A549 treated with RU486 at 1 μM for 4 hours (cell line): ENCODE data around the gene MECP2. TPM values are rescaled to one million over a fixed set of nuclear protein-coding genes. Genes with fewer than 3 reads are reported as not detected.

Experiments
- total RNA-seq: library from RNA; stranded (reverse); fragments of 200-300 nt; extraction: Qiagen RNA extraction; gene quantifications from 5 replicates; pipeline ENCODE4 v1.2.3, GENCODE V29; 2022; ENCODE audit warnings: low read depth

Gene MECP2
- total RNA-seq = 16.0 to 22.8 TPM (median 19.3 TPM) in 5 replicates

DNA sequence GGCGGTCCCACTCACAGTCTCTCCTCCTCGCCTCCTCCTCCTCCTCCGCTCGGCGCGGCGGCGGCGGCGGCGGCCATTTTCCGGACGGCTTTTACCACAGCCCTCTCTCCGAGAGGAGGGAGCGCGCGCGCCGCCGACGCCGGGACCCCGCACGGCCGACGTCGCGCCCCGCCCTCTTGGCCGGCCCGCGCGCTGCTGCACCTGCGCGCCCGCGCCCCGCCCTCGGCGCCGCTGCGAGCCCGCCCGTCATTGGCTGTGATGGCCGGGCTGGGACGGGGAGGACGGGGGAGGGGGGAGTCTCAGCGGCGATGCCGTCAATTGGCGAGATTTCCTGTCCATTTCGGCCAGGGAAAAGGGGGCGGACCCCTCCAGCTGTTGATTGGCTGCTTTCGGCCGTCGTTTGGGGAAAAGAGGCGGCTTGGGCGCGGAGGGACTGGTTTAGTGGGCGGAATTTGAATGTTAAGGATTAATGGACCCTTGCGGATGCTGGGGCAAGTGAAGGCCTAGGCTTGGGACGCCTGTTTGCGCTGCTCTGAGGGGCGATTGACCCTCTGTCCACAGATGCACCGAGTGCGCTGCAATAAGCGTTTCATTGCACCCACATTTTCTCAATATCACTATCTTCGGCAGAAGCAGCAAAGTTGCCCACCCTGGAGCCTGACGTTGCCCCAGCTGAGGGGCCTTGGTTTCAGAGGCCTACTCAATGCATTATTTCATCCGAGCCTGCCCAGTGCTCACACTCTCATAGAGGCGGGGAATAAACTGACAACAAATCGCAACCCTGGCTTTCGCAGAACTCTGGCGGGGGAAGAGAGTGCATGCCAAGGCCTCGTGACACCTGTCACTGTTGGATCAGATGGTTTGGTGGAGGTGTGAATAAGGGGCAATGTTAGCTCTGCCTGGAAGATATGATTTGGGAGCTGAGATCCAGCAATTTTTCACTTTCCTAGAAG is at the start of gene MECP2:
TSS of gene MECP2 (minus strand) at position 129 of the 953 bp plus-strand sequence.

DNA sequence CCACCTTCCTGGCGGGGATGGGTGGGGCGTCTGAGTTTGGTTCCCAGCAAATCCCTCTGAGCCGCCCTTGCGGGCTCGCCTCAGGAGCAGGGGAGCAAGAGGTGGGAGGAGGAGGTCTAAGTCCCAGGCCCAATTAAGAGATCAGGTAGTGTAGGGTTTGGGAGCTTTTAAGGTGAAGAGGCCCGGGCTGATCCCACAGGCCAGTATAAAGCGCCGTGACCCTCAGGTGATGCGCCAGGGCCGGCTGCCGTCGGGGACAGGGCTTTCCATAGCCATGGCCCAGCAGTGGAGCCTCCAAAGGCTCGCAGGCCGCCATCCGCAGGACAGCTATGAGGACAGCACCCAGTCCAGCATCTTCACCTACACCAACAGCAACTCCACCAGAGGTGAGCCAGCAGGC is 46.5 kb upstream of the MECP2 start, which contains the start of gene OPN1LW:
TSS of gene OPN1LW (plus strand) at position 234 of the 400 bp plus-strand sequence. CDS start at position 275, 41 bp downstream.

DNA sequence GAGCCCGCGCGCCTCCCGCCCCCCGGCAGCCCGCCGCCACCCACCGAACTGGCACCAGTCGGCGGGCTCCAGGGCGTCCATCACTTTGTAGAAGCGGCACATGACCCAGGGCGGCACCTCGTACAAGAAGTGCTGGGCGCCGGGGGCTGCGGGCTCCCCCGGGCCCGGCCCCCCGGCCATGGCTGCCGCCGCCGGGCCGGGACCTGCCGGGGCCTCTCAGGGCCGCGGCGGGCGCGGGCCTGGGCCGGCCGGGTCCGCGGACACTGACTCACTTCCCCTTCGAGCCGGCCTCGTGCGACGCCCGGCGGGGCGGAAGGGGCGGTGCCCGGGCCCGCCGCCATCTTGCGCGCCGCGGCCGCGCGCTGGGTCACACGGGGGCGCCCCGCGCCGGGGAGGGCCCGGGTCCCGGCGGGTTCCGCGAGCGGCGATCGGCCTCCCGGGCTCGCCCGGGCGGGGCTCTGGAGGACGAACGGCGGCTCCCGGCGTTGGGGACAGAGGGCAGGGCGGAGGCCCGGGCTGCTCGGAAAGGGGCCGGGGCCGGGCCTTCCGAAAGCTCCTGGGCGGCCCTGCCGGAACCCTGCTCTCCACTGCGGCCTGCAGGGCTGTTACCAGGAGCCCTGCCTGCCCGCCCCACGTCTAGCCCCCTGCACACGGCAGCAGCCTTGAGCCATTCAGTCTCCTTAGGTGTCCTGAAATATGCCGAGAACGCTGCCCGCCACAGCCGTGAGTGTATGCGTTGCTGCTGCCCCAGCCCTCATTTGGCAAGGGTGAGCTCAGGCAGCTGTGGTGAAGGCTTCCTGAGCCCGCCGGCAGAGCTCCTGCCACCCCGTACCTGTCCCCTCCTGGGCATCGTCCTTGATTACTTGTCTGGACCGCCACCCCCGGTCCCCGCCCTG is 77.6 kb downstream of the MECP2 start, which contains the start of gene IRAK1:
TSS of gene IRAK1 (minus strand) at position 270 of the 896 bp plus-strand sequence. CDS start at position 180, 90 bp downstream.

DNA sequence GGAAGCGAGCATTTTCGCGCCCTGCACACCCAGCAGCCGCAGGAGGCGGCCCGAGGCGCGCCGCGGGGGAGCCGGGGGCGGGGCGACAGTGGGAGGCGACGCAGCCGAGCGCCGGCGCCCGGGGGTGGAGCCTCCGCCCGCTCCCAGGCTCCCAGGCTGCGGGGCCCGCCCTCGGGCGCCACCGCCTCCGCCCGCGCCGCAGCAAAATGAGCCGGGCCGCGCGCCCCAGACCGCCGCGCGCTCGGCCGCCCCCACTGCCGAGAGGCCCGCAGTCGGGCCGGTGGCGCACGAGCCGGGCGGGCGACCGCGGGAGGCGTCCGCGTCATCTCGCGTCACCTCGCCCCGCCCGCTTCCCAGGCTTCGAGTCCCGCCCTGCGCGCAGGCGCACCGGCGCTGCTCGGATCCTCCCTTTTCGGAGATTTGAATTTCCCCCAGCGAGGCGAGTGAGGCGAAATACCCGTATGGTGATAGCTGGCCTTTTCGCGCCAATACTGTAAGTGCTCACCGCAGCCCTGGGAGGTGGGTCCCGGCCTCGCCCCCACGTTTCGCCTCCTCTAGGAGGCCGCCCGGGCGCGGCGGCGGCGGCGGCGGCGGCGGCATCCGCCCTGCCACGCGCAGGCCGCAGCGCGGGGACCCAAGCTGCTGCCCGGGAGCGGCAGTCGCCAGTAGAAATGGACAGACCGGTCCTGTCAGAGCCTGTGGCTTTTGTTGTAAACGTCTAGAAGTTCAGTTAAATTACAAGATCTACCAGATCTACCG is 125.0 kb downstream of the MECP2 start, which contains the start of gene TMEM187:
TSS of gene TMEM187 (plus strand) at position 387 of the 759 bp plus-strand sequence. CDS start 9,309 bp downstream, outside the sequence.

Other genes with a start within 250 kb of the MECP2 start
- gene L1CAM, start 211.5 kb downstream of the MECP2 start, total RNA-seq = 18.0 to 23.1 TPM (median 20.8 TPM) in 5 replicates
- gene AVPR2, start 193.0 kb downstream of the MECP2 start, total RNA-seq = 0.09 to 0.13 TPM in 2 of 5 replicates, not detected in the others
- 1.2 to 1.6 TPM (median 1.4 TPM) in 5 replicates for gene ARHGAP4, start 171.5 kb downstream of the MECP2 start, total RNA-seq
- 211 to 249 TPM (median 229 TPM) in 5 replicates for gene NAA10, start 162.7 kb downstream of the MECP2 start, total RNA-seq
- gene RENBP, start 153.1 kb downstream of the MECP2 start, total RNA-seq = 0.07 to 0.13 TPM in 2 of 5 replicates, not detected in the others
- gene HCFC1, start 125.9 kb downstream of the MECP2 start, total RNA-seq = 32.5 to 43.2 TPM (median 41.6 TPM) in 5 replicates
- gene TMEM187, start 125.0 kb downstream of the MECP2 start, total RNA-seq = 4.4 to 7.5 TPM (median 5.6 TPM) in 5 replicates
- 187 to 237 TPM (median 225 TPM) in 5 replicates for gene IRAK1, start 77.8 kb downstream of the MECP2 start, total RNA-seq
- not detected in 5 replicates for gene OPN1LW, start 46.5 kb upstream of the MECP2 start, total RNA-seq
- gene OPN1MW, start 84.9 kb upstream of the MECP2 start, total RNA-seq = not detected in 5 replicates
- not detected in 5 replicates for gene OPN1MW2, start 122.0 kb upstream of the MECP2 start, total RNA-seq
- gene OPN1MW3, start 159.9 kb upstream of the MECP2 start, total RNA-seq = not detected in 5 replicates
- gene TEX28, start 197.4 kb upstream of the MECP2 start, total RNA-seq = not detected in 5 replicates
- not detected in 5 replicates for gene TKTL1, start 198.1 kb upstream of the MECP2 start, total RNA-seq